Activated CD4-positive, alpha-beta T cell treated with anti-CD3 and anti-CD28 coated beads, Interleukin-2, Interleukin-4, amounts not matched to agents 100 ng/mL and 50 ng/mL, durations not matched to agents 16 hours and 8 hours (primary cell): Measurements from ENCODE around the gene ARHGAP22.

ENCODE experiments used
- DNase-seq: peaks from one replicate; pipeline ENCODE4 v3.0.0-alpha.2; 2020; ENCODE audit warnings: low spot score

The ARHGAP22 gene

GRCh38 chr10:48463318-48464003 is 141.4 kb downstream of the ARHGAP22 start:
- DNase-seq, result no peak

- no peak for DNase-seq
These were observed 142.3 kb downstream of the ARHGAP22 start for GRCh38 chr10:48462482-48463020.

GRCh38 chr10:48461623-48462481 is 143.0 kb downstream of the ARHGAP22 start:
- DNase-seq, result no peak

- no peak for DNase-seq
These were observed 144.7 kb downstream of the ARHGAP22 start for GRCh38 chr10:48460182-48460581.

GRCh38 chr10:48459270-48460150 is 145.4 kb downstream of the ARHGAP22 start:
- DNase-seq, result no peak

- DNase-seq, result no peak
These were observed 146.2 kb downstream of the ARHGAP22 start for GRCh38 chr10:48458662-48459048.

GRCh38 chr10:48457949-48458661 is 146.8 kb downstream of the ARHGAP22 start:
- DNase-seq, result no peak

- DNase-seq, result no peak
These were observed 147.8 kb downstream of the ARHGAP22 start for GRCh38 chr10:48456808-48457761.

- DNase-seq, result no peak
These were observed 148.5 kb downstream of the ARHGAP22 start for GRCh38 chr10:48456361-48456804.

- no peak for DNase-seq
These were observed 149.3 kb downstream of the ARHGAP22 start for GRCh38 chr10:48455392-48456151.

- no peak for DNase-seq
These were observed 149.8 kb downstream of the ARHGAP22 start for GRCh38 chr10:48455055-48455391.

GRCh38 chr10:48454302-48455054 is 150.4 kb downstream of the ARHGAP22 start:
- DNase-seq, result no peak

GRCh38 chr10:48453451-48454301 is 151.2 kb downstream of the ARHGAP22 start:
- no peak for DNase-seq

- no peak for DNase-seq
These were observed 151.9 kb downstream of the ARHGAP22 start for GRCh38 chr10:48452879-48453412.

GRCh38 chr10:48451969-48452878 is 152.6 kb downstream of the ARHGAP22 start:
- DNase-seq, result no peak

- DNase-seq, result no peak
These were observed 154.0 kb downstream of the ARHGAP22 start for GRCh38 chr10:48450741-48451466.
